GM21381 (cell line): ENCODE measurements around the gene CD200R1L.

Experiments used
- ATAC-seq: cut with Tn5 transposase; IDR thresholded peaks from one replicate; pipeline ENCODE4 v1.9.1; 2021; ENCODE audit warnings: mild to moderate bottlenecking, moderate library complexity; ENCODE audit not compliant: unreplicated experiment

The CD200R1L gene

DNA sequence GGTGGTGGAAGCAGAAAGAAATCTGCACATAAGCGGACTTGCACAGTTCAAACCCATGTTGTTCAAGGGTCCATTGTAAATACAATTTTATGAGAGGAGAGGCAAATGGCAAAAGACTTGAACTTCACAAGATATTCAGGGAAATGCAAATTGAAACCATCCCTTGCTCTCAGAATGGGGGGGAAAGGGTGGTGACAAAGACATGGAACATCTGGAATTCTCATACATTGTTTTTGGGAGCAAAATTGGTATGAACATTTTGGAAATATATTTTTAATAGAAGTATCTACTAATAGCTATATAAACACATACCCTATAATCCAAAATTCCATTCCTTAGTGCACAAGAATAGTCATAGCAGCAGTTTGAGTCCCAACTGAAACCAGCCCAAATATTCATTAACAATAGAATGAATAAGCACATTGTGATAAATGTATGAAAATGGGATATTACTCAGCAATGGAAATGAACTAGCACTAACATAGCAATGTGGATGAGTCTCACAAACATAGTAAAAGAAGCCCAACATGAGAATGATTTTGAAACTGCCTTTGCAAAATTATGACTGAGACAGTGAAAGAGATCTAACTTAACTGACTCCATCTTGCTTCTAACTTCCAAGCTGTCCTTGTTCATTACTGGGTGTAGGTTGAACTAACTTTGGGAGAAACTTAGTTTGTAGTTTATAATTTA, 77.2 kb downstream of the CD200R1L start:
- ATAC-seq = no peak

DNA sequence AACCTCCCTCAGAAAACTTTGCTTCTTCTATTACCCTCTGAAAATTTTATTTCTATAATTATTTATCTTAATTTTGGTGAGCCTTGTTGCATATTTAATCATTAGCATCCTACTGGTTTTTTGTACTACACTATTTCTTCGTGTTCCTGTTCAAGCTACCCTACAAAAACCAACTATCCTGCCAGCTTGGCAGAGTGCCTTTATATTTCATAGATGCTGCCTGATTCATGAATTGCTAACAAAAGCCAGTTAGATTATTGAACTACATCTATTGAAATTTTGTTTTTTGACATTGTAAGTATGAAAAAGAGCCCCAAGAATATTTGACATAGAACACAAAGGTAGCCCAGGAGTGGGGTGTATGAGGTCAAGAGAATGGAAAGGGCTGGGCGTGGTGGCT, 78.9 kb downstream of the CD200R1L start:
- no peak for ATAC-seq

DNA sequence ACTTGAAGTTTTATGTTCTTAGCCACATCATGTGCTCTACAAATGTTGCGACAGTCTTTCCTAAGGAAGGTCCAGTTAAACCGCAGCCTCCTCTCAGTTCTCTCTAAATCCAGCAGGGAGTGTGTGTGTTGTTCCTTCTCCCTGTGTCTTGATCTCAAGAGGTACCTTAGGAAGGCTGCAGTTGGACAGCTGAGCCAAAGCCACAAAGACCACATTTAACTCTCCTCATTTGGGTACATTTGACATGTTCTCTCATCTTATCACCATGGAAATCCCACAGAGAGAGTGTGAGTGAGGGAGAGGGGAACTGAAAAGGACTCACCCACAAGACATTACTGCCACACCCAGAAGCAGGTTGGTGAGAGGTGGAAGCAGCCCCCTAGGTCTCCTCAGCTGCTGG, 79.5 kb downstream of the CD200R1L start:
- no peak for ATAC-seq
